ENCODE results near the gene ATP8B4. TPM values are rescaled to one million over a fixed set of nuclear protein-coding genes. Genes with fewer than 3 reads are reported as not detected.

The ATP8B4 gene
- total and polyA plus RNA-seq, 2 donors (not counting 1 experiment from before 2014, with no cell fraction given) = 0.42 TPM; not detected in 1

- POLR2A ChIA-PET = no interaction called here
- Histone ChIP-seq H3K4me1 (ENCODE audit: control insufficient read depth in 2 of 2, insufficient read depth in 2 of 2, low read length in 2 of 2) (no peaks in the 10 kb centered on the region), H3K4me2 (replicated peaks; ENCODE audit: low read depth, low read length, poor library complexity, severe bottlenecking) (no peak overlapping the region), H3K27me3 (replicated peaks in 1 of 4; ENCODE audit: control extremely low read depth in 1 of 4, control insufficient read depth in 3 of 4, insufficient read depth in 4 of 4, low read length in 3 of 4) (no peaks in the 10 kb centered on the region), H3K9me3 (ENCODE audit: control extremely low read depth in 1 of 3, control insufficient read depth in 2 of 3, insufficient read depth in 1 of 3, low read length in 2 of 3) (no peaks in the 10 kb centered on the region), H3K9ac (ENCODE audit: low read length) (no peak overlapping the region), H3K79me2 (ENCODE audit: control insufficient read depth, insufficient read depth, low read length) (no peaks in the 10 kb centered on the region), H4K20me1 (ENCODE audit: control insufficient read depth, insufficient read depth, low read length, poor library complexity, severe bottlenecking) (no peaks in the 10 kb centered on the region), H3K27ac (ENCODE audit: low read length in 2 of 2) (no peak overlapping the region), H2AFZ (ENCODE audit: insufficient read depth, low read depth, low read length, poor library complexity, severe bottlenecking) (no peak overlapping the region), H3K4me3 (ENCODE audit: control extremely low read depth in 1 of 5, extremely low read depth in 1 of 5, insufficient read depth in 1 of 5, low read depth in 2 of 5, low read length in 4 of 5) (no peak overlapping the region), H3K36me3 (replicated peaks in 1 of 2; ENCODE audit: control extremely low read depth in 1 of 2, control insufficient read depth in 1 of 2, extremely low read depth in 1 of 2, insufficient read depth in 2 of 2, low read length in 1 of 2) (no peaks in the 10 kb centered on the region)
- H3K4me3 Mint-ChIP-seq = no peak overlapping the region
- CTCF ChIA-PET = no interaction called here
- TF ChIP-seq EZH2 (IDR thresholded peaks at IDR 0.05; ENCODE audit: borderline replicate concordance, insufficient read depth, low read depth, low read length, poor library complexity, severe bottlenecking) (no peak), CTCF (IDR thresholded peaks at IDR 0.05) (no peak)
- no peaks in the 10 kb centered on the region for H3K9me3 Mint-ChIP-seq (ENCODE audit: insufficient read depth)
- ATAC-seq (ENCODE audit: low read depth) = no peak
- intact Hi-C loops (cut with micrococcal nuclease) = no loop called here
- WGBS (ENCODE audit: insufficient coverage) = no CpG with 5 or more reads among the region's 1 CpG
- DNase-seq = no peak
- H3K4me1 Mint-ChIP-seq = peaks cover 7% of the 10 kb centered on the region
- no peak overlapping the region for H3K27ac Mint-ChIP-seq
- H3K27me3 Mint-ChIP-seq = peaks cover 4% of the 10 kb centered on the region
These were observed 51.8 kb downstream of the ATP8B4 start for GRCh38 chr15:50067254-50067653.

GRCh38 chr15:50066666-50067065 is 52.4 kb downstream of the ATP8B4 start:
- H3K79me2 ChIP-seq (ENCODE audit: control insufficient read depth, insufficient read depth, low read length) = no peaks in the 10 kb centered on the region
- H3K27ac Mint-ChIP-seq = no peak overlapping the region
- CTCF ChIA-PET = no interaction called here
- H3K27me3 ChIP-seq (replicated peaks in 1 of 4; ENCODE audit: control extremely low read depth in 1 of 4, control insufficient read depth in 3 of 4, insufficient read depth in 4 of 4, low read length in 3 of 4) = no peaks in the 10 kb centered on the region
- H3K4me3 Mint-ChIP-seq = no peak overlapping the region
- no peak overlapping the region for H3K9ac ChIP-seq (ENCODE audit: low read length)
- POLR2A ChIA-PET = no interaction called here
- peaks cover 7% of the 10 kb centered on the region for H3K4me1 Mint-ChIP-seq
- H4K20me1 ChIP-seq (ENCODE audit: control insufficient read depth, insufficient read depth, low read length, poor library complexity, severe bottlenecking) = no peaks in the 10 kb centered on the region
- no peaks in the 10 kb centered on the region for H3K9me3 Mint-ChIP-seq (ENCODE audit: insufficient read depth)
- no peak overlapping the region for H3K27ac ChIP-seq (ENCODE audit: low read length in 2 of 2)
- peaks cover 4% of the 10 kb centered on the region for H3K27me3 Mint-ChIP-seq
- H3K9me3 ChIP-seq (ENCODE audit: control extremely low read depth in 1 of 3, control insufficient read depth in 2 of 3, insufficient read depth in 1 of 3, low read length in 2 of 3) = no peaks in the 10 kb centered on the region
- intact Hi-C loops (cut with micrococcal nuclease) = no loop called here
- ATAC-seq (ENCODE audit: low read depth) (no peak), DNase-seq (no peak)
- H3K36me3 ChIP-seq (replicated peaks in 1 of 2; ENCODE audit: control extremely low read depth in 1 of 2, control insufficient read depth in 1 of 2, extremely low read depth in 1 of 2, insufficient read depth in 2 of 2, low read length in 1 of 2) = no peaks in the 10 kb centered on the region
- TF ChIP-seq EZH2 (IDR thresholded peaks at IDR 0.05; ENCODE audit: borderline replicate concordance, insufficient read depth, low read depth, low read length, poor library complexity, severe bottlenecking) = no peak
- no peak for TF ChIP-seq CTCF (IDR thresholded peaks at IDR 0.05)
- 25% methylated on average over 4 of the region's 4 CpGs for WGBS (ENCODE audit: insufficient coverage)
- no peak overlapping the region for H3K4me2 ChIP-seq (replicated peaks; ENCODE audit: low read depth, low read length, poor library complexity, severe bottlenecking)
- no peak overlapping the region for H3K4me3 ChIP-seq (ENCODE audit: control extremely low read depth in 1 of 5, extremely low read depth in 1 of 5, insufficient read depth in 1 of 5, low read depth in 2 of 5, low read length in 4 of 5)
- no peaks in the 10 kb centered on the region for H3K4me1 ChIP-seq (ENCODE audit: control insufficient read depth in 2 of 2, insufficient read depth in 2 of 2, low read length in 2 of 2)
- no peak overlapping the region for H2AFZ ChIP-seq (ENCODE audit: insufficient read depth, low read depth, low read length, poor library complexity, severe bottlenecking)

All from B cell (primary cell).